ENCODE measurements around the gene CAMTA1. TPM values are rescaled to one million over a fixed set of nuclear protein-coding genes. Genes with fewer than 3 reads are reported as not detected.

CAMTA1 gene
- polyA plus RNA-seq, 1 donor from 2014 or later = 162 TPM

GRCh38 chr1:7335224-7335879 is 550.1 kb downstream of the CAMTA1 start:
- Histone ChIP-seq H3K79me2 (replicated peaks; ENCODE audit: insufficient read depth, low read length) (no peaks in the 10 kb centered on the region), H3K9me3 (ENCODE audit: low read length) (no peaks in the 10 kb centered on the region), H3F3A (ENCODE audit: insufficient read depth, low read length, poor library complexity, severe bottlenecking) (no peaks in the 10 kb centered on the region), H3K27me3 (ENCODE audit: insufficient read depth, low read depth, low read length) (no peaks in the 10 kb centered on the region), H4K20me1 (ENCODE audit: insufficient read depth) (no peaks in the 10 kb centered on the region), H2AFZ (ENCODE audit: low read depth, low read length) (no peak overlapping the region), H3K9ac (ENCODE audit: low read length) (no peak overlapping the region), H3K36me3 (ENCODE audit: insufficient read depth, low read length) (no peaks in the 10 kb centered on the region), H3K27ac (ENCODE audit: low read length) (no peak overlapping the region), H3K9me2 (ENCODE audit: insufficient read depth, low read length) (no peaks in the 10 kb centered on the region), H3K4me2 (ENCODE audit: low read length) (no peak overlapping the region), H3K4me3 (ENCODE audit: low read length) (no peak overlapping the region)
- TF ChIP-seq POLR2AphosphoS5 (IDR thresholded peaks at IDR 0.05) (no peak), REST (IDR thresholded peaks at IDR 0.05; ENCODE audit: borderline replicate concordance) (no peak), SMC3 (conservative IDR thresholded peaks at IDR 0.05; ENCODE audit: poor library complexity) (no peak)

GRCh38 chr1:7338439-7338838 is 553.2 kb downstream of the CAMTA1 start:
- no peak overlapping the region for H3K27ac ChIP-seq (ENCODE audit: low read length)
- H3K9ac ChIP-seq (ENCODE audit: low read length) = no peak overlapping the region
- no peaks in the 10 kb centered on the region for H3K27me3 ChIP-seq (ENCODE audit: insufficient read depth, low read depth, low read length)

More at GRCh38 chr1:7338439-7338838, 553.2 kb downstream of the CAMTA1 start:
- no peak overlapping the region for H2AFZ ChIP-seq (ENCODE audit: low read depth, low read length)
- H3K36me3 ChIP-seq (ENCODE audit: insufficient read depth, low read length) = no peaks in the 10 kb centered on the region
- no peaks in the 10 kb centered on the region for H3K9me2 ChIP-seq (ENCODE audit: insufficient read depth, low read length)
- no peaks in the 10 kb centered on the region for H4K20me1 ChIP-seq (ENCODE audit: insufficient read depth)
- no peak for TF ChIP-seq MXI1 (conservative IDR thresholded peaks at IDR 0.05; ENCODE audit: poor library complexity, severe bottlenecking)
- no peak for TF ChIP-seq EZH2 (IDR thresholded peaks at IDR 0.05; ENCODE audit: borderline replicate concordance, insufficient read depth, low read length, poor library complexity, severe bottlenecking)
- TF ChIP-seq TAF1 (IDR thresholded peaks at IDR 0.05; ENCODE audit: low read depth) = no peak
- TF ChIP-seq CTCF (IDR thresholded peaks at IDR 0.05; ENCODE audit: poor library complexity, severe bottlenecking) = no peak
- TF ChIP-seq EP300 (conservative IDR thresholded peaks at IDR 0.05; ENCODE audit: poor library complexity, severe bottlenecking) = no peak
- TF ChIP-seq RAD21 (conservative IDR thresholded peaks at IDR 0.05) = no peak
- TF ChIP-seq POLR2AphosphoS5 (IDR thresholded peaks at IDR 0.05) = no peak
- no peak for TF ChIP-seq SMC3 (conservative IDR thresholded peaks at IDR 0.05; ENCODE audit: poor library complexity)
- no peak for TF ChIP-seq REST (IDR thresholded peaks at IDR 0.05; ENCODE audit: borderline replicate concordance)
- no peaks in the 10 kb centered on the region for H3K9me3 ChIP-seq (ENCODE audit: low read length)
- no peak overlapping the region for H3K4me2 ChIP-seq (ENCODE audit: low read length)
- H3K79me2 ChIP-seq (replicated peaks; ENCODE audit: insufficient read depth, low read length) = no peaks in the 10 kb centered on the region
- H3F3A ChIP-seq (ENCODE audit: insufficient read depth, low read length, poor library complexity, severe bottlenecking) = no peaks in the 10 kb centered on the region
- no peak overlapping the region for H3K4me3 ChIP-seq (ENCODE audit: low read length)

All from neural cell (in vitro differentiated cells).